ENCODE results near the gene SMARCD2.

SMARCD2 gene

GRCh38 chr17:63786117-63786516, 56.4 kb downstream of the SMARCD2 start:
- H3K36me3 ChIP-seq, result peaks cover 83% of the 10 kb centered on the region
- no peaks in the 10 kb centered on the region for H3K9me3 ChIP-seq
- DNase-seq, result no peak
- no peaks in the 10 kb centered on the region for H3K4me1 ChIP-seq
- TF ChIP-seq CTCF (IDR thresholded peaks at IDR 0.05; ENCODE audit: low read depth, low read length), result no peak
- no peaks in the 10 kb centered on the region for H3K27me3 ChIP-seq
- H3K4me3 ChIP-seq (ENCODE audit: low read depth, low read length), result no peak overlapping the region

- no peaks in the 10 kb centered on the region for H3K4me1 ChIP-seq
- H3K27me3 ChIP-seq, result no peaks in the 10 kb centered on the region
- no peak for TF ChIP-seq CTCF (IDR thresholded peaks at IDR 0.05; ENCODE audit: low read depth, low read length)
- H3K36me3 ChIP-seq, result peaks cover 83% of the 10 kb centered on the region
- DNase-seq, result no peak
- H3K4me3 ChIP-seq (ENCODE audit: low read depth, low read length), result no peak overlapping the region
- H3K9me3 ChIP-seq, result no peaks in the 10 kb centered on the region
Observed at GRCh38 chr17:63785556-63785955, 56.9 kb downstream of the SMARCD2 start.

- no peaks in the 10 kb centered on the region for H3K4me1 ChIP-seq
- H3K9me3 ChIP-seq, result no peaks in the 10 kb centered on the region
- H3K36me3 ChIP-seq, result peaks cover 78% of the 10 kb centered on the region
- TF ChIP-seq CTCF (IDR thresholded peaks at IDR 0.05; ENCODE audit: low read depth, low read length), result no peak
- no peak overlapping the region for H3K4me3 ChIP-seq (ENCODE audit: low read depth, low read length)
- DNase-seq, result no peak
- H3K27me3 ChIP-seq, result no peaks in the 10 kb centered on the region
Observed at GRCh38 chr17:63783522-63783921, 59.0 kb downstream of the SMARCD2 start.

Data from BE2C (cell line).